ENCODE data around the gene ASIC2.
"Not testable (repeated sequence)": the region's sequence is repeated elsewhere in the genome, so short reads cannot be mapped to it uniquely, and the experiment has no call there.

Gene ASIC2

GRCh38 chr17:33015716-33016346 lies 277.3 kb downstream of the ASIC2 start:
- DNase-seq: no peak

DNA sequence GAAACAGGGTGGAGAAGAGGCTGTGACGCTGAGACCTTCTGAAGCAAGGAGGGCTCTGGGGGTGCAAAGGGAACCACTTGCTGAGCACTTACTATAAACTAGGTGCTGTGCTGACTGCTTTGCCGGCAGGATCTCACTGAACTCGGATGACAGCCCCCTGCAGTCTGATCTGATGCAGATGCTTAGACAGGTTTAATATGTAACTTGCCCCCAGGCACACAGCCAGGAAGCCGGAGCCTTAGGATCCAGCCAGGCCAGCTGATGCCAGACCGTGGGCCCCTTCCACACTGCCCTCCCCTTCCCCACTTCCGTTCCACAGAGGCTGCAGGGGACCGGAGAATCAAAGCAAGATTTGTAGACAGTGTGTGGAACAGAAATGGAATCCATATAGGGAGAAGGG lies 278.3 kb downstream of the ASIC2 start:
- no peak for DNase-seq

DNA sequence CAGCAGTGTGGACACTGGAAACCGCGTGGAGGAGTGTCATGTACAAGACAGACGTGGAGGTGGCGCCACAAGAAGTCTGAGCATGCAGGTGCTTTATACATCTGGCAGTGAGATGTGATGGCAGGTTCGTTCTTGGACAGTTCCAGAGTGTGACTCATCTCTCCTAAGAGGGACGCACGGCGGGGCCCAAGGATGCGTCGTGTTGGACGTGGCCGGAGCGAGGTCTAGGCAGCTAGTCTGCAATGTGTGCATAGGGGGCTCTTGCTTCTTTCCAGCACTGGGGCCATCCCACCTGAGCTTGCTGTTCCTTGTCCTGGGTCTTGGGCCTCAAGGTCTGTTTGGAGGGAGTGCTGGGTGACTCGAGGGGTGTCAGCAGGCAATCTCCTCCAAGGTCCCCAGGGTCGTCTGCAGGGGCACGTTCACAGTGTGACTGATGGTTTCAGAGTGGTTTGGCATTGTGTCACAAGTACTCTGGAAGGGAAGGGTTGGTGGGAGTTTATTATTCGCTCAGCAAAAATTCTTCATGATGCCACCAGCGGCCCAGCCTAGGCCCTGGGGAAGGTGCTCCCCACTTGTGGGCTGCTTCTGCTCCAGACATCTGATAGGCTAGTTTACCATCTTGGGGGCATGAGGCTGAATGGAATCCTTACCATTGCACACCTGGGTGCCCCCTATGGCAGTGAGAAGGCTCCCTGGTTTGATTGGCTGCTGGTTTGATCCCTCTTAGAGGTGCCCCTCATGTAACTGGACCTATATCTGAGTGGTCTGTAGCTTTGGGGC lies 279.3 kb downstream of the ASIC2 start:
- DNase-seq: no peak

GRCh38 chr17:33012522-33013033 lies 280.5 kb downstream of the ASIC2 start:
- no peak for DNase-seq

DNA sequence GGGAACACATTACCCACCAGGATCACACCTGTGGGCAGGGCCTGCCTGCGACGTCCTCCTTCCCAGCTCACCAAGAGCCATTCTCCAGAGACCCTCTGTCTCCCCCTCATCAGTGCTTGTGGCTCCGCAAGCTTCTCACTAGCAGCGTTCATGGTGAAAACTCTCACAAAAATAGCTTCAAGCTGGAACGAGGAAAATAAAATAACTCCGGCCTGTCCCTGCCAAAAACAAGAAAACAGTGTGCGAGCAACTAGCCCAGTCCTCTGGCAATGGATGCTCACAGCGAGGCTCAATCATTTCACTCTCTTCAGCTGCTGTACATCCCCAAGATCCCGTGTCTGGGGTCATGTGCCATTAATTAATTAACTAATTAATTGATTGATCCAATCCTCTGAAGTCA lies 283.5 kb downstream of the ASIC2 start:
- DNase-seq: no peak

DNA sequence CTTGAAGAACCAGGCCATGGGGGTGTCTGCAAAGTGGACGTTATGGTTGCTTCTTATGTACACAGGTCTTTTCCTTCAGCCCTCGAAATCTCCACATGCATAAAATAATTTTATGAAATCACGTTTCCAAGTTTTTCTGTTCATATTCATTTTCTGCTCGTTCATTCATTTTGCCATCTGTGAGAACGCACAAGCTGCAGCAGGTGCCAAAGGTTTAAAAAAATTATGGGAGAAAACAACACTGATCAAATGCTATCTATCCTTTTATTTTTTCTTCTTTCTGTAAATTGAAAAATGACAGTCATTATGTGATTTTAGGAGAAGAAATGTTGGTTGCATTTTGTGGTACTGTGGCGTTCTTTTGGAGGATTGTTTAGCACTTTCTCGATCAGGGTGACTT lies 285.9 kb downstream of the ASIC2 start:
- DNase-seq: no peak

DNA sequence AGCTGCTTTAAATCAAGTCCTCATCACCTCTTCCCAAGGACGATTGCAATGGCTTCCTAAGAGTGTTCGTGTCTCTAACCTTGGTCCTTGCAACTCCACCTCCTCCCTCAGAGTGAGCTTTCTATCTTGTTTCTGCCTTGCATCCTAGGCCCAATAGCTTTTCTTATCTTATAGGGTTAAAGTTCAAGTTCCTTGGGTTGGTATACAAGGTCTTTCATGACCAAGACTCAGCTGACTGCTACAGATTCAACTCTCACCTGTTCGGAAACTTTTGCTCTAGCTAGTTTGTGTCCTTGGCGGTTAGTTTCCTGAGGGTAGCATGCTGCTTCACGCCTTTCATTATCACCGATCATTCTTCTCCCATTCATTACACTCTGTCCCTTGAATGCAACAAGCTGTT lies 290.8 kb downstream of the ASIC2 start:
- no peak for DNase-seq

DNA sequence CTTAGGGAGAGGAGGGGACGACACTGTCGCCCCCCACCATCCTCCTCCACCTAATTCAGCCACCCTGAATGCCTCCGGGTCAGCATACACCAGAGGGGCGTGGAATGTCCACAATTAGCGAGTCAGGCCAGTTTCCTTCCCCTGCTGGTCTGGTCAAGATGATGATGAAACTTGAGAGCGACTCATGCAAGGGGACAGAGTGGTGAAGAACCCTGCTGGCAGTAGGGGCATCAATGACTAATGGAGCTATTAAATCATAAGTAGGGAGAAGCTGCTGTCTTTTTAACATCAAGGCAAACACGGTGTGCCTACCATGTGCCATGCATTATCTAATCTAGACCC lies 294.2 kb downstream of the ASIC2 start:
- no peak for DNase-seq

GRCh38 chr17:32998111-32998886 lies 294.8 kb downstream of the ASIC2 start:
- DNase-seq: peak; percentile 75

- DNase-seq: no peak
These were observed 297.6 kb downstream of the ASIC2 start for GRCh38 chr17:32995416-32996045.

- no peak for DNase-seq
These were observed 299.1 kb downstream of the ASIC2 start for GRCh38 chr17:32993977-32994376.

DNA sequence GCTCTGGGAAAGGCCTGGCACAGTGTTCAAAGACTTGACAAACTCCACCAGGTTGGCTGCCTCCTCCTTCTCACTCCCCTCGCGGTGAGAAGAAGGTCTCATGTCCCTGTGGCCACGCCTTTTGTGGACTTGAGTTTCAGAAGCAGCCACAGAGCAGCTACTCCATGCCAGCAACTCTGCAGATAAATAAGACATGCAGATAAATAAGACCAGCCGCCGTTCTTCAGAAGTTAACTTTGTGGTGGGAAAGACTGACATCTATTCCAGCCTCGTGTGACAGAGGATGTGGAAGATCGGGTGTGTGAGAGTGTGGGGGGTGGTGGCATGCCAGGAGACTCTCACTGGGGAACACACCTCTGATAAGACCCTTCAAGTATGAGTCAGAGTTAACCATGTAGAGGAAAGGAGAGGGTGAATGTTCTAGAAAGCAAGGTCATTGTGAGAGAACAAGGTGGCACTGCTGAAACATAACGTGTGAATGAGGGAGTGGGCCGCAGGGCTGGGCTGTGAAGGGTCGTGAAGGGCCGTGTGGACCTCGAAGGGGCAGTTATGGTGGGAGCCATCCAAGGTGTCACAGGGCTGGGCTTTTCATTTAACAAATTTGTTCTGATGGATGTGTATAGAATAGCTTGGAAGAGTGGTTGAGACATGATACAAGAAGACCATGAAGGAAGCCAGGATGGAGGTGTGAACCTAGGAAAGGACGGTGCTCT lies 300.6 kb downstream of the ASIC2 start:
- DNase-seq: no peak

DNA sequence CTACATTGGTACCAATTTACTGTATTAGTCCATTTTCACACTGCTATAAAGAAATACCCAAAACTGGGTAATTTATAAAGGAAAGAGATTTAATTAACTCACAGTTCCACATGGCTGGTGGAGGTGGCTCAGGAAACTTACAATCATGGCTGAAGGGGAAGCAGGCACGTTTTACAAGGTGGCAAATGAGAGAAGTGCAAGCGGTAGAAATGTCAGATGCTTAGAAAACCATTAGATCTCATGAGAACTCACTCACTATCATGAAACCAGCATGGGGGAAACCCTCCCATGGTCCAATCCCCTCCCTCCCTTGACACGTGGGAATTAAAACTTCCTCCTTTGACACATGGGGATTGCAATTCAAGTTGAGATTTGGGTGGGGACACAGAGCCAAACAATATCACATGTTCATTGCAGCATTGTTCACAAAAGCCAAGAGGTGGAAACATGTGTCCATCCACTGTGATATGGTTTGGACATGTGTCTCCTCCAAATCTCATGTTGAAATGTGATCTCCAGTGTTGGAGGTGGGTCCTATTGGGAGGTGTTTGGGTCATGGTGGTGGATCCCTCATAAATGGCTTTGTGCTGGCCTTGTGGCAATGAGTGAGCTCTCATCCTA lies 304.5 kb downstream of the ASIC2 start:
- DNase-seq: no peak

DNA sequence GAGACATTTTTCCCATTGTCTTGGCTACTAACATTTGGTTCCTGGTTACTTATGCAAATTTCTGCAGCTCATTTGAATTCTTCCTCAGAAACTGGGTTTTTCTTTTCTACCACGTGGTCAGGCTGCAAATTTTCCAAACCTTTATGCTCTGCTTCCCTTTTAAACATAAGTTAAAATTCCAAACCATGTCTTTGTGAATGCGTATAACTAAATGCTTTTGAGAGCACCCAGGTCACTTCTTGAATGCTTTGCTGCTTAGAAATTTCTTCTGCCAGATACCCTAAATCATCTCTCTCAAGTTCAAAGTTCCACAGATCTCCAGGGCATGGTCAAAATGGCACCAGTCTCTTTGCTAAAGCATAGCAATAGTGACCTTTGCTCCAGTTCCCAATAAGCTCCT lies 305.2 kb downstream of the ASIC2 start:
- not testable (repeated sequence) for DNase-seq

DNA sequence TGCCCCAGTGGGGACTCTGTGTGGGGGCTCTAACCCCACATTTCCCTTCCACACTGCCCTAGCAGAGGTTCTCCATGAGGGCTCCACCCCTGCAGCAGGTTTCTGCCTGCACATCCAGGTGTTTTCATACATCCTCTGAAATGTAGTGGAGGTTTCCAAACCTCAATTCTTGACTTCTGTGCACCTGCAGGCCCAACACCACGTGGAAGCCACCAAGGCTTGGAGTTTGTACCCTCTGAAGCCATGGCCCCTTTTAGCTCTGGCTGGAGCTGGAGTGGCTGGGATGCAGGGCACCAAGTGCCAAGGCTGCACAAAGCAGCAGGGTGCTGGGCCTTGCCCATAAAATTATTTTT lies 305.7 kb downstream of the ASIC2 start:
- not testable (repeated sequence) for DNase-seq

DNA sequence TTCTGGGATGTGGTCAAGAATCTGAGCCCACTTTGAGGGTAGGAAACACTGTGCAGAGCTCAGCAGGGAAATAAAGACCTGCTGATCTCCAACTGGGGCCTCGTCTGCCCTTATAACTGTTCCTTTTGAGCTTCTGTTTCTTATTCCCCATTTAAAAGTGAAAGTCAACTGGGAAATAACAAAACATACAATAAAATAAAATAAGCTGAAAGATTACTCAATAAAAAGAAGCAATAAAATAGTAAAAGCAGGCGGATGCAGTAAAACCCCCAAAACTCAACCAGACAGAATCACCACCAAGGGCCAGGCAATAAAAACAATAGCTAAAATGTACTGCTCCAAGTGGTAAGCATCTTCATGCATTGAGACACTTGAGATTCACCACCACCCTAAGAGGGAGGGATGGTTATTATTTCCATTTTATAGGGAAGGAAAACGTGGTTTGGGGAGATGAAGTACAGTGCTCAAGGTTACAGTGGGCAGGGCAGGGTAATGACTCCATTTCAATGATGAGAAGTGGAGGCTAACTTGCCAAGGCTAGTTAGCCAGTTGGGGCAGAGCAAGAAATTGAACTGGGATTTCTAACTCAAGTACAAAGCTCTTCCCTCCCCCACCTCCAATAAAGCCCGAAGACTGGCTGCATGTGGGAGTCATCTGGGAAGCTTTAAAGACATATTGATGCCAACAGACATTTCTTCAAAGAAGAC lies 307.9 kb downstream of the ASIC2 start:
- DNase-seq: no peak

- not testable (repeated sequence) for DNase-seq
These were observed 311.5 kb downstream of the ASIC2 start for GRCh38 chr17:32981611-32982010.

DNA sequence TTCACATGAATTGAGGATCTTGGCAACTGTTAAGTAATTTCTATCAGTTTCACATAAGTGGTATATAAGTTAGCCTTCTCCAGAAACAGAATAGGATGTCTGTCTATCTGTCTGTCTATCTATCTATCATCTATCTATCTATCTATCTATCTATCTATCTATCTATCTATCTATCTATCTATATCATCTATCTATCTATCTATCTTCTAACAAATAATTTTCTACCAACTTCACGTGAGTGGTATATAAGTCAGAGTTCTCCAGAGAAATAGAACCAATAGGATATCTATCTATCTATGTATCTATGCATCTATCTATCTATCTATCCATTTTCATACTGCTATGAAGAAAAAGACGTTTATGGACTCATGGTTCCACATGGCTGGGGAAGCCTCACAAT lies 312.9 kb downstream of the ASIC2 start:
- no peak for DNase-seq

DNA sequence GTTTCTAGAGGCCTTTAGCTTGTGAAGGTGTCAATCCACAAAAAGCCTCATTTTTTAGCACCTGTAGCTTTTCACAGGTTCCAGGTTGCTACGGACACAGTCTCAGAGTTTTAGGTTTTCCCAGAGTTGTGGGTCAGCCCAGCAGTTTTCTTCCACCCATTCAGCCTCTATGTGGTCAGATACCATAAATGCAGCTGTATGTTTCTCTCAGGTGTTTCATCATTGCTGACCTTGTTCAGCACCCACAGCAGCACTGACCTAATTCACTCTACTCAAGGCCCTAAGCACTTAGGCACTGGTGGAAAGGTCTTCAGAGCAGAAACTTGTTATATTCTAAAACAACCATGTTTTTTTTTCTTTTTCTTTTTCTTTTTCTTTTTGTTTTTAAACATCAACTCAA lies 316.5 kb downstream of the ASIC2 start:
- no peak for DNase-seq

GRCh38 chr17:32976131-32976530 lies 317.0 kb downstream of the ASIC2 start:
- DNase-seq: no peak

- DNase-seq: no peak
These were observed 321.9 kb downstream of the ASIC2 start for GRCh38 chr17:32971171-32971570.

GRCh38 chr17:32970281-32970680 lies 322.8 kb downstream of the ASIC2 start:
- no peak for DNase-seq

All from right hindlimb (tissue), 1 donor.